Mononuclear cell (primary cell): ENCODE results near the gene UPK3A. TPM values are rescaled to one million over a fixed set of nuclear protein-coding genes. Genes with fewer than 3 reads are reported as not detected.

Source experiments
- H3K27me3 ChIP-seq: 2 replicates; pipeline ENCODE4 v1.6.0; 2011; ENCODE audit warnings: low read length, control low read depth; ENCODE audit not compliant: insufficient read depth
- H3K4me1 ChIP-seq: 2 replicates; pipeline ENCODE4 v1.5.1; 2011; ENCODE audit warnings: mild to moderate bottlenecking, low read length, control low read depth; ENCODE audit not compliant: insufficient read depth
- H3K4me3 ChIP-seq: 2 replicates; pipeline ENCODE4 v1.5.1; 2011; ENCODE audit warnings: mild to moderate bottlenecking, low read length, moderate library complexity
- H3K9me3 ChIP-seq: 2 replicates; pipeline ENCODE4 v1.5.1; 2011; ENCODE audit warnings: low read depth, mild to moderate bottlenecking, control low read depth, low read length
- total RNA-seq: library from RNA; depleted of rRNA; stranded (reverse); fragments of >200 nt; gene quantifications from one replicate; pipeline ENCODE4 v1.2.3, GENCODE V29; 2012

Gene UPK3A
- total RNA-seq, 1 donor, result 0.94 TPM

DNA sequence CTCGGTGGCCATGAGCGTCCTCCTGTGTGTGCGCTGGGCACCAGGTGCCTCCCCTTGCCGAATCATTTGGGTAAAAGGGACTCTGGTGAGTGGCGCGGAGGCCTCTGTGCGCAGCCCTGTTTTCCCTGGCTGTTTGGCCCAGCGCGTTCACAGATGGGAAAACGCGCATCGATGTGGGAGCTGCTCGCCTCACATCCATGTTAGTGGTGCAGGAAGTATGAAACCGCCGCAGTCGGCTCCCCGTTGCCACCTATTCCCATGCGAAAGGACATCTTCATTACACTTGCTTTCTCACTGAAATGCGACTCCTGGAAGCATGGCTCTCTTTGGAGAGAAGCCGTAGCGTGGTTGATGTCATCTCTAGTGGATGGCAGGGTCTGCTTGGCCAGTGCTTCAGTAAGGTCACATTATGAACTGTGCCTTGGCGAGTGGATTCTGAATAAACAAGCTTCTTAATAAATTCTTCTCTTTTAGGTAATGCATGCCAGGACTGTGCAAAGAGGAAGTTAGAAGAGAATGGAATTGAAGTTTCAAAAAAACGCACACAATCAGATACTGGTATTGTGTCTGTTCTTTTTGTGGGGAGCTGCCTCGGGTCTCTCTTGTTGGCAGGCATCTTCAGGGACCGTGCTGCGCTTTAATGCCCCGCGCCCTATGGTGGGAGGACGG is 51.2 kb downstream of the UPK3A start:
- no peaks in the 10 kb centered on the region for H3K9me3 ChIP-seq
- no peak overlapping the region for H3K4me3 ChIP-seq
- H3K4me1 ChIP-seq, result no peaks in the 10 kb centered on the region
- no peaks in the 10 kb centered on the region for H3K27me3 ChIP-seq

DNA sequence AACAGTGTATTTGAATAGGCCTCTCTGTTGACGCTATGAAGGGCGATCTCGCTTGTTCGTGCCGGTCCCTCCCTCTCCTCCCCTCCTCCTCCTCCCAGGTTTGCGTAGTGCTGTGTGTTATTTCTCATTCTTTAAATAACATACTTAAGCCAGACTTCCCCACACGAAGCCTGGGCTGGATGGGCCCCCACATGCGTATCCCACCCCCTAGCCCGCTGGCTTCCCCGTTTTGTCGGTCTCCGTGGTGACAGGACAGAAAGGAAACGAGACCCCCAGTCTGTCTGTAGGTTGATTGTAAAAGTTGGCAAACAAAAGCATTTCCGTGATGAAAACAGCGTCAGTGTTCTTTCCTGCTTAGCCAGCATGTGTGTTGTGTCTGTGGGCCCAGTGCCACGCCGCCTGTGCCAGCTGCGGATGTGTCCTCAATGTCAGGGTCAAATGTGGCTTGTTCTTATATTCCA is 52.3 kb downstream of the UPK3A start:
- no peaks in the 10 kb centered on the region for H3K27me3 ChIP-seq
- H3K4me3 ChIP-seq, result no peak overlapping the region
- no peaks in the 10 kb centered on the region for H3K9me3 ChIP-seq
- no peaks in the 10 kb centered on the region for H3K4me1 ChIP-seq

DNA sequence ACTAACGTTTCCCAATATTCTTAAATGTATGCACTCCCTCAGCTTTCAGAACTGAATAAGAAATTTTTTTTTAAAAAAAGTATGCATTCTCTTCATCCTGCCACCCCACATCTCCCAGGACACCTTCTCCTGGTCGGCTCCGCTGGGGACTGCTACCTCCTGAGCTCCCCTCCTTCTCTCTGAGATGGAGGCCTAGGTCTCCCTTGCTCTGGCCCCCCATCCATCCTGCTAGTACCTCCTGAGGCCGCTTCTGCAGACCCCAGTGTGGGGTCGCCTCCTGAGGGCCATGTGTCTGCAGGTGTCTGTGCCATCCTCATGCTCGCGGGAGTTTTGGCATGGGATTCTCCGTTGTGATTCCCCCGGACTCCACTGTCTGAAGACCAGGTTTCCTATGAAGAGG is 52.8 kb downstream of the UPK3A start:
- Histone ChIP-seq H3K4me1 (no peaks in the 10 kb centered on the region), H3K9me3 (no peaks in the 10 kb centered on the region), H3K4me3 (no peak overlapping the region), H3K27me3 (no peaks in the 10 kb centered on the region)

DNA sequence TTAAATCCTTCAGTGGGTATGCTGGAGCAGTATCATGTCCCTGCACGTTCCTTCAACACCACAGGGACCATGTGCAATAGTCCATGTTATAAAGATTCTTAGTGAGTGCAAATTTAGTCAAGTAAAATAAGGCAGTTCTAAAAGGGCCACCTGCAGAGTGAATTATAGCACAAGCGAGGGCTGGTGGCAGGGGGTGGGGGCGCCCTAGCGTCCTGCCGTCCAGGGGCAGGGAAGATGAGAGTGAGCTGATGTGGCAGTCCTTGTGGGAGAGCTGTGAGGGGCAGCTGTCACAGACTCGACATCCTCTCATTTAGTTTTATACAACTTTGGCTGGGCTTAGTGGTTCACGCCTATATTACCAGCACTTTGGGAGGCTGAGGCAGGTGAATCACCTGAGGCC is 54.0 kb downstream of the UPK3A start:
- Histone ChIP-seq H3K4me1 (no peaks in the 10 kb centered on the region), H3K9me3 (no peaks in the 10 kb centered on the region), H3K4me3 (no peak overlapping the region), H3K27me3 (no peaks in the 10 kb centered on the region)

DNA sequence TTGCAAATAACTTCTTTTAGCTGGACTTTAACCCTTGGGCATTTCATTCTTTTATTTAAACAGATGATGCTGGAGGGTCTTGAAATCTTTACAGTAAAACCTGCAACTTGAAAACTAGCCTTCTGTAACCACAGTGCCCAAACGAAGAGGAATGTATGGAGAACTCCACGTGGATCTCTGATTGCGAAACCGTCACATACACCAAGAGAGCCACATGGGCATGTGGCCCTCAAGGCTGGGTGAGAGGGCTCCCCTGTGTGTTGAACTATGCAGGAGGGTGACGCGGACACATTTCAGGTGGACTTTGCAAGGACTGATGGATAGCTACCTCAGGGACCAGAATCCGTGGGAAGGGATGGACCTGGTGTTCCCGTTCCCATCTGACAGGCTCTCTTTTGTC is 55.6 kb downstream of the UPK3A start:
- Histone ChIP-seq H3K27me3 (no peaks in the 10 kb centered on the region), H3K9me3 (no peaks in the 10 kb centered on the region), H3K4me3 (no peak overlapping the region), H3K4me1 (no peaks in the 10 kb centered on the region)

DNA sequence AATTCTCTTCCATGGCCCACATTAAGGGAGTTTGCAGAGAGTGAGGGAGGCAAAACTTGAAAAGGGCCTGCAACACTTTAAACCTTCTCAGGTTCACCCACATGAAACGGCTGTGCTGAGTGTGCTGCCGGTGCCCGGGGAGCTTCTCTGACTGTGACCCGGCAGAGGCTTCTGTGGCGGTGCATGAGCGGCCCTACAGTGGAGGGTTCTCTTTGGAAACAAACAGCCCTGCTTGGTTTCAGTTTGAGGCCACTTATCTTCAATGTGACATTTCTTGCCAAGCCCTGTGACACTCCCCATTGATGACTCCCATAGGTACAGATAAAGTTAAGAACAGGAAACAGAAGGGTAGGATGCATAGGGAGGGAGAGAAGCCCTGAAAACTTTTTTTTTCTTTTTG is 56.7 kb downstream of the UPK3A start:
- no peaks in the 10 kb centered on the region for H3K9me3 ChIP-seq
- no peaks in the 10 kb centered on the region for H3K4me1 ChIP-seq
- H3K4me3 ChIP-seq, result no peak overlapping the region
- no peaks in the 10 kb centered on the region for H3K27me3 ChIP-seq

DNA sequence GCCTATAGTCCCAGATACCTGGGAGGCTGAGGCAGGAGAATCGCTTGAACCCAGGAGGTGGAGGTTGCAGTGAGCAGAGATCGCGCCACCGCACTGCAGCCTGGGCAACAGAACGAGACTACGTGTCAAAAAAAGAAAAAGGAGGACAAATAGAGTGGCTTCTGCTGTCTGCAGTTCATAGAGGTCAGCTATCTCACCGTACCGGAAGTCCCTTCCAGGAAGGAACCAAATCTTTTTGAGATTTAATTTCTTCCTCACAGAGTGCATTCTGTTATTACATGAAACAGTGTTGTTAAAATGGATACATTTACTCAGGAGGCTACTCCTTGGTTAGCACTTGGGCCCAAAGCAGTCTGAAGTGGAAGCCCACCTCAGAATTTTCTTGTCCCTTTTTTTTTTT is 58.4 kb downstream of the UPK3A start:
- Histone ChIP-seq H3K9me3 (no peaks in the 10 kb centered on the region), H3K27me3 (no peaks in the 10 kb centered on the region), H3K4me3 (no peak overlapping the region), H3K4me1 (no peaks in the 10 kb centered on the region)

DNA sequence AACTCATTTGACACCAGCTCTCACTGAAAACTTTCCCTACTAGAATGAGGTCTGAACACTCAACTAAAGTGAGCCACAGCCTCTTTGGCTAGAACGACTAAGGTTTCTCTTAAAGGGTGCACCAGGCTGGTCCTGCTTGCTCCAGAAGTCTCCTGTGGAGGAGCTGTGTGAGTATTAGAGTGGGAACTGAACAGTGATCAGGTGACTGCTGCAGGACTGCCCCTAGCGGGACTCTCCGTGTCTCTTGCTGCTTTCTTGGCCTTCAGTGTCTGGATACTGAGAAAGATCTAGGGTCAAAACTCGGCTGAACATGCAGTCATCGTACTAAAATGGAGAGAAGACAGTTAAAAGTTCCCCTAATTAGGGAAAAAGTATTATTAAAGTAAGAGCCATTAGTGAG is 59.6 kb downstream of the UPK3A start:
- Histone ChIP-seq H3K4me1 (no peaks in the 10 kb centered on the region), H3K27me3 (no peaks in the 10 kb centered on the region), H3K4me3 (no peak overlapping the region), H3K9me3 (no peaks in the 10 kb centered on the region)

Other genes with a start within 250 kb of the UPK3A start
- gene NUP50, start 121.0 kb upstream of the UPK3A start, total RNA-seq, result 96.7 TPM
- gene KIAA0930, start 44.1 kb upstream of the UPK3A start, total RNA-seq, result 20.5 TPM
- gene FAM118A, start 25.0 kb downstream of the UPK3A start, total RNA-seq, result 37.7 TPM
- gene SMC1B, start 128.7 kb downstream of the UPK3A start, total RNA-seq, result 0.10 TPM
- 0.31 TPM for gene RIBC2, start 128.7 kb downstream of the UPK3A start, total RNA-seq
- gene FBLN1, start 217.9 kb downstream of the UPK3A start, total RNA-seq, result 0.10 TPM